Measurements from ENCODE around the gene BHLHE23. TPM values are rescaled to one million over a fixed set of nuclear protein-coding genes. Genes with fewer than 3 reads are reported as not detected.

The BHLHE23 gene
- total RNA-seq, 1 experiment from 2014 or later = not detected

- intact Hi-C loops (cut with micrococcal nuclease) = no loop called here
- no peaks in the 10 kb centered on the region; a peak in 1 of 4 replicates for H3K9me3 ChIP-seq (ENCODE audit: control insufficient read depth in 1 of 2, insufficient read depth in 1 of 2, low read depth in 1 of 2, low read length in 2 of 2)
- H3K27ac ChIP-seq (ENCODE audit: low read depth, low read length) = no peak overlapping the region
- POLR2A ChIA-PET = no interaction called here
- no peaks in the 10 kb centered on the region for H3K9me2 ChIP-seq (ENCODE audit: insufficient read depth)
- H3K79me2 ChIP-seq (ENCODE audit: insufficient read depth, low read length) = no peaks in the 10 kb centered on the region
- DNase-seq (ENCODE audit: low read depth, low spot score) (no peak), ATAC-seq (no peak)
- TF ChIP-seq MAX (IDR thresholded peaks at IDR 0.05) = no peak
- RAD21 ChIA-PET (ENCODE audit: low non-redundant PET in 1 of 2, low total read pairs in 2 of 2, uncharacterized antibody in 2 of 2, unreplicated experiment in 2 of 2) = no interaction called here
- peaks cover 7% of the 10 kb centered on the region; the same call in 1 of the 2 replicates for H3K27me3 ChIP-seq (ENCODE audit: insufficient read depth, low read length)
- H3K4me3 ChIP-seq (replicated peaks in 1 of 2; ENCODE audit: low read depth in 1 of 2, low read length in 2 of 2) = no peak overlapping the region
- no peak overlapping the region for H3K4me2 ChIP-seq (ENCODE audit: low read length)
- CTCF ChIA-PET = no interaction called here
- no peaks in the 10 kb centered on the region for H3K36me3 ChIP-seq (ENCODE audit: control insufficient read depth in 1 of 2, insufficient read depth in 2 of 2, low read length in 2 of 2)
- no peak overlapping the region for H2AFZ ChIP-seq (ENCODE audit: low read depth, low read length, poor library complexity, severe bottlenecking)
- no peak overlapping the region for H3K9ac ChIP-seq (ENCODE audit: low read length)
- no peaks in the 10 kb centered on the region for H3K4me1 ChIP-seq (ENCODE audit: control insufficient read depth in 1 of 2, insufficient read depth in 2 of 2, low read length in 2 of 2)
- no TSS peak for BruUV-seq (replicated peaks)
- H4K20me1 ChIP-seq (ENCODE audit: insufficient read depth) = no peaks in the 10 kb centered on the region
Observed at GRCh38 chr20:63047946-63048345, 41.2 kb upstream of the BHLHE23 start.

- ChIA-PET RAD21 (ENCODE audit: low non-redundant PET in 1 of 2, low total read pairs in 2 of 2, uncharacterized antibody in 2 of 2, unreplicated experiment in 2 of 2) (no interaction called here), CTCF (no interaction called here), POLR2A (no interaction called here)
- intact Hi-C loops (cut with micrococcal nuclease) = no loop called here
- Histone ChIP-seq H3K9me3 (ENCODE audit: control insufficient read depth in 1 of 2, insufficient read depth in 1 of 2, low read depth in 1 of 2, low read length in 2 of 2) (no peaks in the 10 kb centered on the region; a peak in 1 of 4 replicates), H3K4me3 (replicated peaks in 1 of 2; ENCODE audit: low read depth in 1 of 2, low read length in 2 of 2) (no peak overlapping the region), H3K36me3 (ENCODE audit: control insufficient read depth in 1 of 2, insufficient read depth in 2 of 2, low read length in 2 of 2) (no peaks in the 10 kb centered on the region), H3K27ac (ENCODE audit: low read depth, low read length) (no peak overlapping the region), H2AFZ (ENCODE audit: low read depth, low read length, poor library complexity, severe bottlenecking) (no peak overlapping the region), H4K20me1 (ENCODE audit: insufficient read depth) (no peaks in the 10 kb centered on the region), H3K27me3 (ENCODE audit: insufficient read depth, low read length) (peaks cover 12% of the 10 kb centered on the region), H3K79me2 (ENCODE audit: insufficient read depth, low read length) (no peaks in the 10 kb centered on the region), H3K4me2 (ENCODE audit: low read length) (no peak overlapping the region), H3K9ac (ENCODE audit: low read length) (no peak overlapping the region), H3K9me2 (ENCODE audit: insufficient read depth) (no peaks in the 10 kb centered on the region), H3K4me1 (ENCODE audit: control insufficient read depth in 1 of 2, insufficient read depth in 2 of 2, low read length in 2 of 2) (no peaks in the 10 kb centered on the region)
- ATAC-seq = no peak
- DNase-seq (ENCODE audit: low read depth, low spot score) = no peak
- BruUV-seq (replicated peaks) = no TSS peak
- no peak for TF ChIP-seq ELF1 (IDR thresholded peaks at IDR 0.05; ENCODE audit: borderline replicate concordance, low read depth)
- no peak for TF ChIP-seq POLR2A (IDR thresholded peaks at IDR 0.05; ENCODE audit: borderline replicate concordance, extremely low read depth, insufficient read depth, insufficient read length)
Observed at GRCh38 chr20:63047267-63047666, 40.5 kb upstream of the BHLHE23 start.

- BruUV-seq (replicated peaks) = no TSS peak
- ChIA-PET CTCF (no interaction called here), POLR2A (no interaction called here)
- TF ChIP-seq JUND (IDR thresholded peaks at IDR 0.05) = no peak
- TF ChIP-seq MAX (IDR thresholded peaks at IDR 0.05) = no peak
- no peak for TF ChIP-seq EGR1 (IDR thresholded peaks at IDR 0.05; ENCODE audit: low read depth)
- TF ChIP-seq SP1 (IDR thresholded peaks at IDR 0.05; ENCODE audit: low read depth) = no peak
- no peak for TF ChIP-seq REST (IDR thresholded peaks at IDR 0.05; ENCODE audit: low read depth)
- TF ChIP-seq RAD21 (IDR thresholded peaks at IDR 0.05; ENCODE audit: low read depth) = no peak
- no peak for TF ChIP-seq ELF1 (IDR thresholded peaks at IDR 0.05; ENCODE audit: borderline replicate concordance, low read depth)
- no peak for TF ChIP-seq ZNF274 (IDR thresholded peaks at IDR 0.05; ENCODE audit: low read depth, low read length)
Observed at GRCh38 chr20:63046841-63047240, 40.1 kb upstream of the BHLHE23 start.

More at GRCh38 chr20:63046841-63047240, 40.1 kb upstream of the BHLHE23 start:
- no peak overlapping the region for H3K9ac ChIP-seq (ENCODE audit: low read length)
- H3K79me2 ChIP-seq (ENCODE audit: insufficient read depth, low read length) = no peaks in the 10 kb centered on the region
- ATAC-seq = no peak
- H3K4me3 ChIP-seq (replicated peaks in 1 of 2; ENCODE audit: low read depth in 1 of 2, low read length in 2 of 2) = no peak overlapping the region
- H3K4me1 ChIP-seq (ENCODE audit: control insufficient read depth in 1 of 2, insufficient read depth in 2 of 2, low read length in 2 of 2) = no peaks in the 10 kb centered on the region
- DNase-seq (ENCODE audit: low read depth, low spot score) = no peak
- intact Hi-C loops (cut with micrococcal nuclease) = no loop called here
- no peak overlapping the region for H3K27ac ChIP-seq (ENCODE audit: low read depth, low read length)
- peaks cover 16% of the 10 kb centered on the region for H3K27me3 ChIP-seq (ENCODE audit: insufficient read depth, low read length)
- RAD21 ChIA-PET (ENCODE audit: low non-redundant PET in 1 of 2, low total read pairs in 2 of 2, uncharacterized antibody in 2 of 2, unreplicated experiment in 2 of 2) = no interaction called here
- H4K20me1 ChIP-seq (ENCODE audit: insufficient read depth) = no peaks in the 10 kb centered on the region
- H3K9me3 ChIP-seq (ENCODE audit: control insufficient read depth in 1 of 2, insufficient read depth in 1 of 2, low read depth in 1 of 2, low read length in 2 of 2) = no peaks in the 10 kb centered on the region; a peak in 1 of 4 replicates
- no peak overlapping the region for H2AFZ ChIP-seq (ENCODE audit: low read depth, low read length, poor library complexity, severe bottlenecking)
- H3K36me3 ChIP-seq (ENCODE audit: control insufficient read depth in 1 of 2, insufficient read depth in 2 of 2, low read length in 2 of 2) = no peaks in the 10 kb centered on the region
- H3K4me2 ChIP-seq (ENCODE audit: low read length) = no peak overlapping the region
- H3K9me2 ChIP-seq (ENCODE audit: insufficient read depth) = no peaks in the 10 kb centered on the region

All from HCT116 (cell line).